AG09309 (cell line): ENCODE measurements around the gene ESYT3.

Source experiments
- DNase-seq: peaks from one replicate; pipeline ENCODE4 v3.0.0-alpha.2; 2010; ENCODE audit warnings: low read depth
- H3K4me3 ChIP-seq: 2 replicates; pipeline ENCODE4 v1.5.1; 2011; ENCODE audit warnings: mild to moderate bottlenecking, low read depth, low read length, moderate library complexity; ENCODE audit not compliant: control insufficient read depth
- CTCF ChIP-seq: IDR thresholded peaks from 2 replicates; pipeline ENCODE4 v1.5.1; 2011; ENCODE audit warnings: mild to moderate bottlenecking, low read depth, low read length, inconsistent platforms; ENCODE audit not compliant: insufficient read depth, control insufficient read depth; ENCODE audit errors: missing control alignments

The ESYT3 gene

GRCh38 chr3:138400651-138401070 lies 33.8 kb upstream of the ESYT3 start:
- no peak for TF ChIP-seq CTCF
- DNase-seq, result no peak
- H3K4me3 ChIP-seq, result no peak overlapping the region

GRCh38 chr3:138401834-138402233 lies 32.6 kb upstream of the ESYT3 start:
- DNase-seq, result no peak
- TF ChIP-seq CTCF, result no peak
- H3K4me3 ChIP-seq, result no peak overlapping the region

- no peak for DNase-seq
- no peak for TF ChIP-seq CTCF
- H3K4me3 ChIP-seq, result no peak overlapping the region
Observed at GRCh38 chr3:138404121-138404520, 30.3 kb upstream of the ESYT3 start.

GRCh38 chr3:138405001-138405400 lies 29.4 kb upstream of the ESYT3 start:
- no peak overlapping the region for H3K4me3 ChIP-seq
- TF ChIP-seq CTCF, result no peak
- no peak for DNase-seq

GRCh38 chr3:138405486-138405885 lies 28.9 kb upstream of the ESYT3 start:
- no peak for DNase-seq
- TF ChIP-seq CTCF, result no peak
- H3K4me3 ChIP-seq, result no peak overlapping the region

GRCh38 chr3:138406606-138407005 lies 27.8 kb upstream of the ESYT3 start:
- TF ChIP-seq CTCF, result no peak
- DNase-seq, result no peak
- H3K4me3 ChIP-seq, result no peak overlapping the region

GRCh38 chr3:138407236-138407907 lies 27.0 kb upstream of the ESYT3 start:
- no peak for DNase-seq
- no peak overlapping the region for H3K4me3 ChIP-seq
- no peak for TF ChIP-seq CTCF
